GM19328 (cell line): Measurements from ENCODE around the gene BTG1.

Source experiments
- ATAC-seq: cut with Tn5 transposase; IDR thresholded peaks from one replicate; pipeline ENCODE4 v1.9.1; 2021; ENCODE audit warnings: mild to moderate bottlenecking, moderate library complexity; ENCODE audit not compliant: unreplicated experiment

Gene BTG1

GRCh38 chr12:92134638-92135274 is 10.9 kb downstream of the BTG1 start:
- no peak for ATAC-seq

GRCh38 chr12:92133795-92134637 is 11.6 kb downstream of the BTG1 start:
- ATAC-seq: peak; percentile 32

- ATAC-seq: no peak
These were observed 12.5 kb downstream of the BTG1 start for GRCh38 chr12:92133171-92133570.

- ATAC-seq: no peak
These were observed 13.4 kb downstream of the BTG1 start for GRCh38 chr12:92132288-92132687.

GRCh38 chr12:92130999-92131398 is 14.6 kb downstream of the BTG1 start:
- ATAC-seq: no peak

- ATAC-seq: no peak
These were observed 16.0 kb downstream of the BTG1 start for GRCh38 chr12:92129609-92130008.

GRCh38 chr12:92128612-92129011 is 17.0 kb downstream of the BTG1 start:
- ATAC-seq: no peak

GRCh38 chr12:92124689-92125029 is 21.0 kb downstream of the BTG1 start:
- ATAC-seq: no peak

GRCh38 chr12:92123780-92124688 is 21.6 kb downstream of the BTG1 start:
- no peak for ATAC-seq

- no peak for ATAC-seq
These were observed 22.5 kb downstream of the BTG1 start for GRCh38 chr12:92122941-92123779.

GRCh38 chr12:92121826-92122225 is 23.8 kb downstream of the BTG1 start:
- no peak for ATAC-seq

- no peak for ATAC-seq
These were observed 26.7 kb downstream of the BTG1 start for GRCh38 chr12:92118826-92119536.

- no peak for ATAC-seq
These were observed 30.8 kb downstream of the BTG1 start for GRCh38 chr12:92114834-92115233.

GRCh38 chr12:92111256-92111655 is 34.4 kb downstream of the BTG1 start:
- no peak for ATAC-seq

GRCh38 chr12:92110083-92110640 is 35.5 kb downstream of the BTG1 start:
- ATAC-seq: no peak

- ATAC-seq: no peak
These were observed 36.0 kb downstream of the BTG1 start for GRCh38 chr12:92109613-92110012.

- no peak for ATAC-seq
These were observed 37.0 kb downstream of the BTG1 start for GRCh38 chr12:92108651-92109050.

GRCh38 chr12:92107621-92108131 is 38.0 kb downstream of the BTG1 start:
- no peak for ATAC-seq

GRCh38 chr12:92107094-92107493 is 38.6 kb downstream of the BTG1 start:
- no peak for ATAC-seq
